Islet precursor cell (in vitro differentiated cells): ENCODE data around the gene C1QTNF9.
"Not testable (repeated sequence)": the region's sequence is repeated elsewhere in the genome, so short reads cannot be mapped to it uniquely, and the experiment has no call there.

Experiments
- DNase-seq: peaks from one replicate; pipeline ENCODE4 v3.0.0-alpha.2; 2018

Gene C1QTNF9, protein sequence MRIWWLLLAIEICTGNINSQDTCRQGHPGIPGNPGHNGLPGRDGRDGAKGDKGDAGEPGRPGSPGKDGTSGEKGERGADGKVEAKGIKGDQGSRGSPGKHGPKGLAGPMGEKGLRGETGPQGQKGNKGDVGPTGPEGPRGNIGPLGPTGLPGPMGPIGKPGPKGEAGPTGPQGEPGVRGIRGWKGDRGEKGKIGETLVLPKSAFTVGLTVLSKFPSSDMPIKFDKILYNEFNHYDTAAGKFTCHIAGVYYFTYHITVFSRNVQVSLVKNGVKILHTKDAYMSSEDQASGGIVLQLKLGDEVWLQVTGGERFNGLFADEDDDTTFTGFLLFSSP

GRCh38 chr13:24309300-24309699 lies at the start of gene C1QTNF9:
TSS of gene C1QTNF9 (plus strand) at chr13:24309580. CDS start at chr13:24316004, 6,424 bp downstream.
- not testable (repeated sequence) for DNase-seq

GRCh38 chr13:24261566-24261965 lies 47.8 kb upstream of the C1QTNF9 start:
- no peak for DNase-seq

GRCh38 chr13:24263632-24264031 lies 45.7 kb upstream of the C1QTNF9 start:
- no peak for DNase-seq

GRCh38 chr13:24264976-24265375 lies 44.4 kb upstream of the C1QTNF9 start:
- no peak for DNase-seq

- DNase-seq: no peak
These were observed 43.9 kb upstream of the C1QTNF9 start for GRCh38 chr13:24265453-24265852.

GRCh38 chr13:24267274-24267673 lies 42.1 kb upstream of the C1QTNF9 start:
- DNase-seq: no peak

DNA sequence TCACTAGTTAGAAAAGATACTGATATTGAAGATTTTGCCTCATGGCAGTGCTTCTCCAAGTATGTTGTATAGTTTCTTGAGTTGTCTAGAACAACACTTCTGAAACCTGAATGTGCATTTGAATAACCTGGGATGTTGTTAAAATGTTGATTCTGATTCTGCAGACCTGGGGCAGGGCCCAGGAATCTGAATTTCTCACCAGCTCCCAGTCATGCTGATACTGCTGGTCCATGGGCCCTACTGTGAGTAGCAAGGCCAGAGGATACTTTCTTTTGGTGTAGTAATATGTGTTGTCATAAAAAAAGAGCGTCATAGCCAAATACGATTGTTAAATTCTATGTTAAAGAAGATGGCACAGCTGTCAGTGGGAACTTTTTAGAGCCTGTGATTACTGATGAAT lies 41.6 kb upstream of the C1QTNF9 start:
- DNase-seq: no peak

GRCh38 chr13:24269821-24270220 lies 39.6 kb upstream of the C1QTNF9 start:
- DNase-seq: no peak

DNA sequence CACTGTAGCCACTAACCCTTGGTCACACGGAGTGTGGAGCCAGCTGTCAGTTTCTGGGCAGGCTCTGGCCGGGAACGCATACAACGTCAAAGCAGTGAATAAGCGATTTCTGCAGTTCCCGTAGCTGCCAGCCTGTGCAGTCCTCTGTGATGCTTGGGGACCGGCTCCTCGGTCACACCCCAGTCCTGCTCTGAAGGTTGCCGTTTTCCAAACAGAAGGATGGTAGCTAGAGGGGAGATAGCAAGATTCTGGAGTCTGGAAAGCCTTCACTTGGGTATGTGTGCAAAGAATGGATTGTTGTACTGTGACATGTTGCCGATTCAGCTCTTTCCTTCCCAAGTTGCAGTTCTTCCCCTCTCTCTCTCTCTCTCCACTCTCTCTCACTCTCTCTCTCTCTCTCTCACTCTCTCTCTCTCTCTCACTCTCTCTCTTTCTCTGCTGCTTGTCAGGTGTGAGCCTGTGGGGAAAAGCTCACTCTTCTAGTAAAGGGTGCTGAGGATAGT lies 38.7 kb upstream of the C1QTNF9 start:
- peak; percentile 73 for DNase-seq

DNA sequence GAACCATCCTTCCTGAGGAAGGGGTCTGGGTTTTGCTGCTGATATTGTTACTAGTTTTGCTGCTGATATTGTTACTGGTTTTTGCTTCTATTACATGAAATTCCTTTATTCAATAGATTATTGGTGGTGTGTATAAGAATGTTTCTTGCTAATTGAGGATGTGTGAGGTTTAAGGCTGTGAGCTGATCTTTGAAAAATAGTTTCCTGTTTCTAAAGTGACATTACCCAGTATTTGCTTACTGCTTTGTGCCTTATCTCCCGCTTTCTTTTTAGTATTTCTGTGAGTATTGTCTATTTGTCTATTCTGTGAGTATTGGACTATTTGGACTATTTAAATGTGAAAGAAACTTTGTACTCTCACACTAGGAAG lies 38.2 kb upstream of the C1QTNF9 start:
- DNase-seq: no peak

GRCh38 chr13:24271601-24272451 lies 37.6 kb upstream of the C1QTNF9 start:
- DNase-seq: peak; percentile 90

DNA sequence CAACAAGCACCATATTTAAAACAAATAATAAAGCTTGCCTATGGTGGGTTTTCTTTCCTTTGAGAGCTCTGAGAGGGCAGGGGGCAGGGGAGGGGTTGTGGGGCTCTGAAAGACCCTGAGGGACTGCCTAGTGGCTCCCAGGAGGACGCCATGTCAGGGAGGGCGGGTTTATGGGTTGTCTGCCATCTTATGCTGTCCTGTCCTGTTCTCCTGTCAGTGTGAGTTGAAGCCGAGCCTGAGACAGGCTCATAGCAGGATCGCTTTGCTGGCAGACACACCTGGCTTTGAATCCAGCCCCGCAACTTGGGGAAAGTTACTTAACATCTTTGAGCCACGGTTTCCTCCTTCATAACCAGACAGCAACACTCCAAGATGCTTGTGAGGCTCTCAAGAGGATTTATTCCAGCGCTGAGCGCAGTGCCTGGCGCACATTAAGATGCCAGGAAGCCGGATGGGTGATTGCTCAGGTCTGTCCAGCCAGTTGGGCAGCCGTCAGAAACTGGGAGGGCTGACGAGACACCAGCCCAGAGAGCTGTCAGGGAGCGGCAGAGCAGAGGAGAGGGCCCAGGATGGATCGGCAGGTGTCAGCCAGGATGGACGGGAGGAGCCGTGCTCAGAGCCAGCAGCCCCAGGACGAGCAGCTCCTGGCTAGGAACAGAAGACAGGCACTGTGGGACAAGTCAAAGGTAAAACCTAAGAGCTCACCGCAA lies 36.8 kb upstream of the C1QTNF9 start:
- DNase-seq: no peak

DNA sequence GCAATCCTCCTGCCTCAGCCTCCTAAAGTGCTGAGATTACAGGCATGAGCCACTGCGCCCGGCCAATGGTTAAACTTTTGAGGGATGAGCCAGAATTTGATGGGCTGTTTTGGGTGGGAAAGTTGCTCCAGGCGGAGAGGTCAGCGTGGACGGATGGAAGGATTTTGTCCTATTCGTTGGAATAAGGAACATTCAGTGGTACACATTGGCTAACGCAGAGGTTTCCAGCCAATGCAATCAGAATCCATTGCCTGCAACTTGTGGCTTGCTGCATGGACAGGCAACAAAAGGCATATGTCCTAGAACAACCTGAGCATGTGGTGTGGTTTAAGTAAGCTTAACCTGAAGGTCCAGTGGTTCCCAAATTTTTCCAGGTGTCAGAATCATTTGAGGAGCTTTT lies 35.5 kb upstream of the C1QTNF9 start:
- DNase-seq: no peak

GRCh38 chr13:24274452-24275021 lies 34.8 kb upstream of the C1QTNF9 start:
- DNase-seq: no peak

- no peak for DNase-seq
These were observed 34.3 kb upstream of the C1QTNF9 start for GRCh38 chr13:24275041-24275440.

GRCh38 chr13:24276306-24276705 lies 33.1 kb upstream of the C1QTNF9 start:
- DNase-seq: no peak

DNA sequence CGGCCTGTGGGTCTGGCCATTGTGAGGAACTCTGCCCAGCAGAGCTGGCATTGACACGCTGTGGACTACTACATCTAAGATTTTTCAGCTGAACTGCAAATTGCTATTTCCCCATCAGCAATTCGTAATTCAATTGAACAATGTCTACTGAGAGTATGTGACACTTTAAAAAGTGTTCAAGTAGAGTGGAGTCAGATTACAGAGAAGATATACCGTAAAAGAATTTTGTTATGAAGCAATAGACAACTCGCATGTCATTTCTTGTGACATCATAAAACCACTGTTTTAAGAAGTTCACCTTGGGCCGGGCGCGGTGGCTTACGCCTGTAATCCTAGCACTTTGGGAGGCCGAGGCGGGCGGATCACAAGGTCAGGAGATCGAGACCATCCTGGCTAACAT lies 32.5 kb upstream of the C1QTNF9 start:
- DNase-seq: no peak

GRCh38 chr13:24277761-24278160 lies 31.6 kb upstream of the C1QTNF9 start:
- DNase-seq: no peak

DNA sequence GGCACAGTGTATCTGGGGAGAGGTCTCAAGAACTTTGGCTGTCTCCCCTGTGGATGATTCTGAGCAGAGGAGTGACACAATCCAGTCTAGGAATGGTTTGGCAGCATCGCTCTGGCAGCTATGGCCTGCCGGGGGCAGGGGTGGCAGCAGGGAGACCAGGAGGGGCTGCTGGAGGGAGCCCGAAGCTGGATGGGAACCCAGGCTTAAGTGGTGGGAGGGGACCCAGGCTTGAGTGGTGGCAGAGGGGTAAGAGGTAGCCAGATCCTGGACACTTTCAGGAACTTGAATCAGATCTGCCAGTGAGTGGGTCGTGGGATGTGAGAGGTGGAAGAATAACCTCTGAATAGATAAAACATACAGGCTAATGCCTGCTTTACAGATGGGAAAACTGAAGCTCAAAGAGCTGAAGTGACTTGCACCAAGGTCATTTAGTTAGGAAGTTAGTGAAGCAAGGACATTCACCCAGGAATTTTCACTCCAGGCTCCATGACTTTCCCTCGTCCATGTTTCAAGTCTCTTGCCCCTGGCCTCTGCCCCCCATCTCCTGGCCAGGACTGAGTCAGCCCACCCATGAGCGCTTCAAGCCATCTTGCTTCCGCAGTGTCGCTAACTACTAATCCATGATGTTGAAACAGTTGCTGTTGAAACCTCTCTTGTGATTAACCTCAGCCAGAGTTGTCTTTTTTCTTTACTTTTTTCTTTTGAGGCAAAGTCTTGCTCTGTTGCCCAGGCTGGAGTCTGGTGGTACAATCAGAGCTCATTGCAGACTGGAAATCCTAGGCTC lies 29.9 kb upstream of the C1QTNF9 start:
- no peak for DNase-seq

- no peak for DNase-seq
These were observed 28.7 kb upstream of the C1QTNF9 start for GRCh38 chr13:24280720-24281119.

- no peak for DNase-seq
These were observed 28.0 kb upstream of the C1QTNF9 start for GRCh38 chr13:24281188-24282008.
